Kasumi-1 (cell line): ENCODE measurements around the gene BBX.

ENCODE experiments used
- DNase-seq, 2 experiments: peaks; one replicate each; lab custom pipeline; 2025; lab: John Stamatoyannopoulos, UW

Gene BBX

DNA sequence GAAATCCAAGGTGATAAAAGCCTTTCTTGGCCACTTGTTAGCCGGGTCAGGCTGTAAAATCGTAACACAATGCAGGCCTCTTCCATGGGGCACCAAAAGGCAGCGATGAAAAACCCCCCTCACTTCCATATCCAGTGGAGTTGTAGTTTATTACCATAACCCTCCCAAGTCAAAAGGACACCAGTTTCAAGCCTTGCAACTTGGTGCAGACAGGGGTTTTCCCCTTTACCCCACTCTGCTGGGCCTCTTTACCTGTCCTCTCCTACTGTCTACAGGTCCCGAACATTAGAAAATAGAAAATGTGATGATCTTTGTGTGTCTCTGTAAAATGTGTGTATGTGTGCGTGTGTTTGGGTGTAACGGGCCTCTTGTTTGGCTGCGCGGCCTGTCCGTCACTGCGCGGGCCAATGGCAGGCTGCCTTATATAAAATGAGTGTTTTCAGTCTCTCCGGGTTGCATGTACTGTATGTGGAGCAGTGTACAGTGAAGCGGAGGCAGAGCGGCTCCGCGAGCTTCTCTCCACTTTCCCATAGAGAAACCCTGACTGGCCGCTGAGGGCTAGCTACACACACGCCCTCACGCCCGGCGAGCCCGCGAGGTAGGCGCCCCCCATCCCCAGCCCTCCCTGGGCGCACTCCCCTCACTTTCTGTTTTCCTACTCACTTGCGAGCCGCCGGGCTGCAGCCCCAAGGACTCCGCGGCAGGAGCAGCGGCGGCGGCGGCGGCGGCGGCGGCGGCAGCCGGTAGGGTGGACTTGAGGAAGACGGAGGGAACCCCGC is at the start of gene BBX:
BBX (plus strand) TSS at position 453 of the 779 bp plus-strand sequence. CDS start 187,499 bp downstream, outside the sequence.
- DNase-seq: peak; percentile 92 to 95

DNA sequence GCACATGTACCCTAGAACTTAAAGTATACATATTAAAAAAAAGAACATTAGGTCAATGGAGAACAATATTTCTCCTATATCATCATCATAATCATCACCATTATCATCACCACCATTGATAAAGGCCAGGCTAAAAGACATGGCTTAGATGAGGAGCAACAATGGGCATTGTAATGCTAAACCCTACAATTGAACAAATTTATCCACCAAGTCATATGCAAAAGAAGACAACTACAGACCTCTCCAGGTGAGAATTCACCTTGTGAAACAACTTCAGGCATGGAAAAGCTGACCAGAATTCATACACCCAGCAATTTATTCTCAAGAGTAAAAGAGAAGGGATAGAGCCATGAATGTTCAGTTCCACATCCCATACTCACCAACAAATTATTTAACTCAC is 46.3 kb upstream of the BBX start:
- no peak for DNase-seq

DNA sequence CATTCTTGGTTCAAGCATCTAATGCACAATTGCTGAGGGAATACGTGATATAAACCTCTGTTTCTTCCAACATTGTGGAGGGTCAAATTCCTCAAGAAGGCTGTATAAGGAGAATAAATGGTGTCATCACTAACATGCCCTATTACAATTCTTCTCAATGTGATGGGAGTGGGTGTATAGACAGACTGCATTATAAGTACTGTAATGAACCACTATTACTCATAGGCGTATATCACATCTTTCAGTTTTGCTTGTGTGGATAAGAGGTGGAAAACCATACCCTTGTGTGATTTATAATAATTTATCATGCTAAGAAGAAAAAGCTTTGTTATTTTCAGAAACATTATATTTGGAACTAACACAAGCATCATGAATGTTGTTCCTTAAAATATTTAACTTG is 35.3 kb upstream of the BBX start:
- no peak for DNase-seq

DNA sequence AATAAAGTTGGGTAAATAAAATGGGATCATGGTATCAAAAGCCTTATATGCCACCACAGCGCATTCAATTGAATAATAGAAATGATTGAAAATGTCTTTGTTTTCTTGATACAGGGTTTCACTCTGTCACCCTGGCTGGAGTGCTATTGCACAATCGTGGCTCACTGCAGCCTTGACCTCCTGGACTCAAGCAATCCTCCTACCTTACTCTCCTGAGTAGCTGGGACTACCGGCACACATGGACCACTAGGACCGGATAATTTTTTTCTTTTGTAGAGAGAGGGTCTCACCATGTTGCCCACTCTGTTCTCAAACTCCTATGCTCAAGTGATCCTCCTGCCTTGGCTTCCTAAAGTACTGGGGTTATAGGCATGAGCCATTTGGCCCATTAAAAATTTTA is 33.8 kb upstream of the BBX start:
- no peak for DNase-seq

DNA sequence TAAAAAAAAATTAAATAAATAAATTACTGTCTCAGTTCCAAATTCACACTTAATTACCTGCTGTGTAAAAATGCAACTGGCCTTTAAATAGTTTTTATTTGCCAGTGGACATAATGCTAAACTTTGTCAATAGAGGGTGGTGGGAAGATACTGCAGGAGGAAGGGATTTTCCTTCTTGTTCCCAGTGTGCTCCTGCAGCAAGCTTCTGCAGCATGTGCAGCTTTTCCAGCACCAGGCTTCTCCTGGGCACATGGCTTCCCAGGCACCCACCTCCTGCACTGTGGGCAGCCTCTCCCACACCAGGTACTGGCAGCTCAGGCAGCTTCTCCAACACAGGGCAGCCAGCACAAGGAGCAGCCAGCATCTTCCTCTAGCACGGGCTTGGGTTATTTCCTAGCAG is 29.6 kb upstream of the BBX start:
- DNase-seq: no peak

DNA sequence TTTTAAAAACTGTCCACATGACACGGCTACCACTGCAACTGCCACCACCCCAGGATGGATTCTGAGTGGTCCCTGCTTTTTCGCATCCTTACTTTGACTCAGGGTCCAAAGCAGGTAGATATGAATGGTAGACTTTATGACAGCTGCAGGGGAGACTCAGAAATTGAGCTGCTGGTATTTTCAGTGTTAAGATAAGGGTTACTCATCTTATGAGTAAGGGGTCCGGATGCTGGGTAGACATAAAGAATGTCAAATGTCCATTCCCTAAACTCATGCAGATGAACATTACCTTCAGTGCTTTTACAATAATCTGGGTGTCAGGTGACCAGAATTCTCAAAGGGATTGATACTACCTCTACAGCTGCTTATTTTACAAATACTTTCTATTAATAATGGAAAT is 25.9 kb upstream of the BBX start:
- no peak for DNase-seq

DNA sequence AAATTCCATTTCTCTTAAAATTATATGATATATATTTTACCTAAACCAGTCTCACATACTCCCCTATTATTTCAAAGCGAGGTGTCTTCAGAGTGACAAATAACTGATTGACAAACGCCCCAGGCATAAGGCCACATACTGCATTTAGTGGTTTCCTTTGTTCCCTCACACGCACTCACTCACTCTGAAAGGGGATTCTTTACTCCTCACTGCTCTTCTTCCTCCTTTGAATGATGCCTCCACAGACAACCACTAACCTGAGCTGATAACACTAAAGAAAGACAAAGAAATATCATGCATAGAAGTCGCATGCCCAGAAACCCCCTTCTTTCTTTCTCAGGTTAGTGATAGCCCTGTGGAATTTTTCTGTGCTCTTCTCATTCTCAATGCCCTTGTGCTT is 24.1 kb upstream of the BBX start:
- DNase-seq: no peak

DNA sequence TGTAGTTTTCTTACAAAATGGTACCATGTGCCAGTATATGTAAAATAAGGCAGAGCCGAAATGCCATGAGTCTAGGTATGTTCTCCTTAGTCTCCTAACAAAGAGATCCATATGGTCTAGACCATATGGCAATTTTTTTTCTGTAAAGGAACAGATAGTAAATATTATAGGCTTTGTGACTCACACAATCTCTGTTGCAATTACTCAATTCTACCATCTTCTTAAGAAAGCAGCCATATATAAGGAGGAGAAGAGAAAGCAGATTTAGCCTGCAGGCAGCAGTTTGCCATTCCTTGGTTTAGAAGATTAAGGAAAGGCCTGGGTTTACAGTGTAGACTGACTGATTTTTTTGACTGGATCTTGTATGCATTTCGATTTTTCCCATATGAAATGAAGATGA is 16.3 kb upstream of the BBX start:
- no peak for DNase-seq

DNA sequence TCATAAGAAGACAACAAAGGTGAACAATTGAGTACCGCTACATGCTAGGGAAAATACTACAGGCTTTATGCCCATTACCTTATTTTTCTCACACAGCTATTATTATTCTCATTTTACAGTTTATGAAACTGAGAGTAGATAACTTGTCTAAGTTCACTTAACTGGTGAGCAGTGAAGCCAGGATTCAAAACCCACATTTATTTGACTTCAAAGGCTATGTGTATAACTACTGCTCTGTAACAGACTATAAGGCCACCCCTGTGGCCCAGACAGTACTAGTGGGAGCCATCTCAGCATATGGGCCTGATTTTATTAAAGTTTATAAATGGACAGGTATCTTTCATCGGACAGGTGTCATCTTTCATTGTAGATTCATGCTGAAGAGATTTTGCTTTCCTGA is 14.4 kb upstream of the BBX start:
- no peak for DNase-seq

DNA sequence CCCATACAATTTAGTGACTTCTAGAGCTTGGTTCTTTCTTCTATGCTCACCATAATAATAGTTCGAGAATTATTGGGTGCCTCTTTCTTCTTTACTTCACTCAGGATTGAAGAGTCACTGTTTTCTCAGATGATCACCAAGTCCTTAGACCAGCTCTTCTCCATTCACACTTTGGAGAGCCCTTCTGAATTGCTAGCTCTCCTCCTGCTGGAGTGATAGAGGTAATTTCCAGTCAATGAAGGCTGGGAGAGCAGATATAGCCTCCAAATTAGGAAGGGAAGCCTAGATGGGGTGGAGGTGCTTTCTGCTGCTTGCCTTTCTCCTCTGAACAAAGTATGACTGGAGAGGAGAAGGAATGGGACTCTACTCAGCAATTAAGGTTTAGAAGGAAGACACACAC is 10.7 kb upstream of the BBX start:
- DNase-seq: no peak

DNA sequence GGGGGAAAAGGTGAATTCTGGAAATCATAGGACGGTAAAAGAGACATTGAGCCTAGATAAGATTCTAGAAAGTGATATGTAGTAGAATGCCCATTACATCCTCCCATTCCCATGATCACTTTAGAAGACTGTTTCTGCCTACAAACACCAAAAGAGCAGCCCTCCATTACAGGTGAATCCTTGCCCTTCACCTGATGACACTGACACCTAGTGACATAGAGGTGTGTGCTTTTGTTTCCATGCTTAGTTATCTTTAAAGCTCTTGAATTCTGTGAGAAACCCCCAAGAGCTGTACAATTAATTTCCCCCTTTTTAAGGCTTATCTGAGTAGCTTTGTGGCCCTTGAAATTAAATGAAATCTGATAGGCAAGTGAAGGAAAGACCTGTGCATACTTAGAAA is 8.3 kb upstream of the BBX start:
- no peak for DNase-seq

DNA sequence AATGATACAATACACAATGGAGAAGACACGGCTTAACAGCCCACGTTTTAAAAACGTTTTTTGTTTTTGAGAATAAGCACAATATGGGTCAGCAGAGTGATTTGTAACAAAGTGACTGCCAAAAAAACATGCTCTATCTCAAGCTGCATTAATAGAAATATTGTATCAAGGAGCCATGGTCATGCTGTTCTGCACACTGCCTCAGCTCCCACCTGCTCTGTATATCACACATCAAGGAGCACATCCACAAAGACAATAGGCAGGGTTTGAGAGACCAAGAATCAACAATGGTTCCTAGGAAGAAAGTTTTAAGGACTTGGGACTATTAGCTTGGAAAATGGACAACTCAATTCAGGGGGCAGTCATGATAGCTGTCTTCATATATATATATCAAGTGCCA is 6.3 kb upstream of the BBX start:
- no peak for DNase-seq

DNA sequence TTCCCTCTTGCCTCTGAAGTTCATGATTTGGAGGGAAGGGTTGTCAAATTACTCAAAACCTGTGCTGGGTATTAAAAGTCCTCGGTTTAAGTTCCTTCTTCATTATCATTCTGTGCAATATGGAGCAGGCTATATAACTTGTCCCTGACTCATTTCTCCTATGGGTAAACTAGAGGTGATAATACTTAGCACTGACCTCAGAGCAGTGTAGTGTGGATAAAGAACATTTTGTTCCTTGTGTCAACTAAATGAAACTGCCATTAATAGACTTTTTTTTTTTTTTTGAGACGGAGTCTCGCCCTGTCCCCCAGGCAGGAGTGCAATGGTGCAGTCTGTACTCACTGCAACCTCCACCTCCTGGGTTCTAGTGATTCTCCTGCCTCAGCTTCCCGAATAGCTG is 2.2 kb upstream of the BBX start:
- no peak for DNase-seq

DNA sequence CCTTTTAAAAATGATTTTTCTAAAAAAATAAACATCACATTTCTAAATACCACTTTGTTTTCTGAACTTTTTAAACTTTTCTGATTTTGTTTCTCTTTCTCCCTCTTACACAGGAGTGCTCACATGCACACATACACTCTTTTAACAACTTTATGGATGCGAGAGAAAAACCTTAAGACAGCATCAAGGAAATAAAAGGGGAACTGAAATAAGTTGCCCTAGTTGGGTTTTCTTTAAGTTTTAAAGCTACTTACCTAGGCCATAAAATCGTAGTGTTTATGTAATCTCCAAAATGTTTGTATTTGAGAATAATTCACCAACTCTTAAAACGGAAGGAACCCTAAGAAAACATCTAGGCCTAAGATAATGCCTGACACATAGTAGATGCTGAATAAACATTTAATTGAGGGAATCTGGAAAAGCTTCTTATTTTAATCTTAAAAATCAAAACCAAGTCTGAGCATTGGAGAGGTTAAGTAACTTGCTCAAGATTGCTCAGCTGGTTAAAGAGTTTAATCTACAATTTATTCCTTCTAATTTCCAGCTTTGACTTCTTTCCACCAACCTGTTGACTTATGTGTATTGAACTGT is 1.2 kb upstream of the BBX start:
- no peak for DNase-seq

DNA sequence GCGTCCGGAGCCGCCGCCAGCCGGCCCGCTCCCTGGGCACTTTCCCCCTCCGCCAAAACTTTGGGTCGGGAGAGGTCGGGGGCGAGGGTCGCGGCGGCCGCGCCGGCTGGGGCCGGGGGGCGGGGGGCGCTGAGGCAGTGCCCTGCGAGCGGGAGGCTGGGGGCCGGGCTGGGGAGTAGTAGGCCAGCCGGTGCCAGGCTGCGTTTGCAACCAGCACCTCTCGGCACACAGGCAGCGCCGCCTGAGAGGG is 452 bp downstream of the BBX start:
- no peak for DNase-seq

DNA sequence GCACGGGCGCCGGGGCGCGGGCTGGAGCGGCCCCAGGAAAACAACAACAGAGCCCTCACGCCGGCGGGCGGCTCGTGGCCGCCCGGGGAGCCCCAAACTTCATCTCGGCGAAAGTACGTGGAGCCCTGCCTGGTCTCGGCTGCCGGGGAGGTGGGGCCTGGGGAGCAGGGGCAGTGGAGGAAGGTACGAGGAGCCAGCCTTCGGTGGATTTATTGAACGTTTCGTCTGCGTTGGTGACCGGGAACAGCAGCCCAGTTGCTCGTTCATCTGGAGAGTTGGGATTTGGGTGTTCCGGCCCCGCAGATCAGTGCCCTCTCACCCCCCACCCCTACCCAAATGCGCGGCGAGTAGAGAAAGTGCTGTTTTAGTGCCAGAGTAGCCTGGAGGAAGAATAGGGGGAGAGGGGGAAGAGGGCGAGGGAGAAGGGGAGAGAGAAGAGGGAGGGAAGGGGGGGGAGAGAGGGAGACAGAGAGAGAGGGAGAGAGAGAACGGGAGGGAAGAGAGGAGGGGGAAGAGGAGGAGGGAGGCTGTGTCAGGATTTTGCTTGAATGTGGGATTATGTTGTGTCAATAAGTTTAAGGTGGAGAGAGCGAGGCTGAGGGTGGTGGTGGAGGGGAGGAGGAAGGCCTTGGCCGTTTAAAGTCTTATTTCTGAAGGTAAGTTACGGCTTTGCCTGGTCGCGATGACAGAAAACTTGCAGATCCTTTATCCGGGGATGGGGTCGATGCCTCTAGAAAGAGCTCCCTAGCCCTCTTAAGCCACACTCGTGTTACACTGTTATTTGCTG is 970 bp downstream of the BBX start:
- DNase-seq: peak; percentile 49 to 77

DNA sequence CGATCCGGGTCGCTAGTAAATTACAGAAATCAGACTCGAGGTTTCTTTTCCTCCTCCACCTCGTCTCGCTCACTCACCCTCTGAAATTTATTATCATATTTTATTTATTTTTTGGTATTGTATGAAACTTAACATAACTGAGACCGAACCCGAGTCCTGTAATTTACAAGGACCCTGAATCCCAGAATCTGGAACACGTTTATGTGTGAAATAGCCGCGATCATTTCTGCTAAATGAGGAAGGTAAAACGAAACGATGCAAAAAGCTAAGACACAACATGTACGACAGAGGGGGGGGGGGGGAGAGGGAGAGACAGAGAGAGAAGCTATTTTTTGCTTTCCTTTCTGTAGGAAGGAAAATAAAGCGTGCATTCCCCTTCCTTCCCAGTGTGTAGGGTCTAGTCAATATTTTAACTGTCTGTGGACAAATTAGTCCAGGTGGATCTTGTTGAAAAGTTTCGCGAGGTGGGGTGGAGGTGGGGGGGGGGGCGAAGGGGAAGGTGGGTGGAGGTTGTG is 1.6 kb downstream of the BBX start:
- DNase-seq: peak; percentile 31 to 33

DNA sequence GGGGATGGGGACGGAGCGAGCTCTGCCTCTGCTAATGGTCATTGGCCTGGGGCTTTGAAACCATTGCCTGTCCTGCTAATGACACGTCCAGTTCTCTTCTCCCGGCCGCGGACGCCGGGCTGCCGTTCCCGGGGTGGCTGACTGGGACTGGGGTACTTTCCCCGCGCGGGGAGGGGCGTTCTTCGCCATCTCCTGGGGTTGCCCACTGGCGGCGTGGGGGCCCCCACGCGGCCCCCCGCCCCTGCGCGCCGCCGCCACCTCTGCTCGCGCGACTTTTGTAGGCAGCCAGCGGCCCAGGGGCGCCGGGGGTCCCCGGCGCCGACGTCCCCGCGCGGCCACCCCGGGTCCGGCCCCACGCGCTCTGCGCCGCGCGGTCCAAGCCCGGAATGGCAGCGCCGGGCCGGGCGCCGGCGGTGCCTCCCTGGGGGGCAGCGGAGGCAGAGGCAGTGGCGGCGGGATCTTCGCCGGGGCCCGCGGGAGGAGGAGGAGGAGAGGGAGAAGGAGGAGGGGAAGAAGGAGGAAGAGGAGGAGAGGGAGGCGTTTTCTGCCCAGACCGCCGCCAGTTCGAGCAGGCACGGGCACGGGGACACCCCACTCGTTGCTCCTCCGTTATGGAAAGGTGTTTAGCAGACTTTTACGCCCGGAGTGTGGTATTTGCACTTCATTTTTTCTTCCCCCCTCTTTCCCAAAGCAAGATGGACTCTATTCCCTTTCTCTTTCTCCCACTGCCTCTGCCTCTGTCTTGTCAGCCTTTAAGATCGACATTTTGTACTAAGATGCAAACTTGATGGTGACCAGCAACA is 2.3 kb downstream of the BBX start:
- peak; percentile 29 to 46 for DNase-seq

DNA sequence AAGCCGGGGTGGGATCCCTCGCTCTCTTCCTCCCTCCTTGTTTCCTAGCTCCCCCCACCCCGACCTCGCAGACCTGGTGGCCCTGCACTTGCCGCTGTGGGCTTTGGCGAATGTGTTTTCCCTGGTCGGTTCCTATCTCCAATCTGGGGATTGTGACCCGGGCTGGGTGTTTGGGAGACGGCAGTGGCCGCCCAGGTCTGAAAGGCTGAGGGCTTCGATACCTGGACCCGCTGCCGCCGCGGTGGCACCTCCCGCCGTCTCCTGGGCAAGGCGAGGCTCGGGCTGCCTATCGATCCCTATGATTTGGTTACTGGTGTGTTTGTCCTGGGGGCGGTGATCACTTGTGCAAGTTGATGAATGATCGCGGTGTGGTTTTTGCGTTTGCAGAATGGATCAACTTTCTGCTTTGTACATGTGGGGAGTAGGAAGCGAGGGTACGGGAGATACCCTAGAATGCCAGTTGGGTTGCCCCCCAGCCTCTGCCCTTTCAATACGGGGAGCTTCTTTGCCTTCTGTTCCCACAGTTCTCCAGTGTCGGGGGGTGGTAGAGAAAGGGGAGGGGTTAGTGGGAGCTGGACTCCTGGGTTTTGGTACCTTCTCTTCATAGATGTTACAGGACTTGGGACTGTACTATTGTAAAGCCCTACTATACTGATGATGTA is 3.0 kb downstream of the BBX start:
- DNase-seq: peak; percentile 29 to 46

DNA sequence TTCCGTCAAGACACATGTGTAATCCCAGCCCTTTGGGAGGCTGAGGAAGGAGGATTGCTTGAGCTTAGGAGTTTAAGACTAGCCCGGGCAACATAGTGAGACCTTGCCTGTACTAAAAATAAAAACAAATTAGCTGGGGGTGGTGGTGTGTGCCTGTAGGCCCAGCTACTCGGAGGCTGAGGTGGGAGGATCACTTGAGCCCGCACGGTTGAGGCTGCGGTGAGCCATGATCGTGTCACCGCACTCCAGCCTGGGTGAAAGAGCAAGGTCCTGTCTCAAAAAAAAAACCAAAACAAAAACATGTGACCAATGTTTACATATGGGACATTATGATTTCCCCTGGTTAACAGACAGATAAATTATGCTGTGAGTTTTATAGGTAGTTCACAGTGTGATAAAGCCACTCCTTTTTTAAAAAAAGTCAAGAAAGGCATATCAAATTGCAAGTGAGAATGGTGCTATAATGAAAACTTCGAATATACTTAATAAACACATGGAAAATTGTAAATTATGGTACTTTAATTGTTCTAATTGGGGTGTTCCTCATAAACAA is 9.2 kb downstream of the BBX start:
- DNase-seq: no peak

DNA sequence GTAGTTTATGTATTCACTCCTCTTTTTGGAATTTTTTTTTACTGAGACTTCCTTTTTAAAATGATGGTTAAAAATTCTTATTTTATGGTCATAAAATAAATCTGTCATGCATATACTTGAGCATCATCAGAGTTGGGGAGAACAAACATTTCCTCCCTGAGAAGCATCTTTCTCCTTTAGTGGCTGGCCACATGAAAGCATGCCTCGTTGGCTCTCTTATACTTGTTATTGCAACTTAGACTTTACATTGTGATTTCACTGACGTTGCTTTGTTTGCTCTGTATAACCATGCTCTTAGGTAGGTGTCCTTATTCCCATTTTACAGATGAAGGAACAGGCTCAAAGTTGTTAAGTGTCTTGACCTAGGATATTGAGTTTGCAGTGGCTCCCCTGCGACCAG is 18.1 kb downstream of the BBX start:
- no peak for DNase-seq

DNA sequence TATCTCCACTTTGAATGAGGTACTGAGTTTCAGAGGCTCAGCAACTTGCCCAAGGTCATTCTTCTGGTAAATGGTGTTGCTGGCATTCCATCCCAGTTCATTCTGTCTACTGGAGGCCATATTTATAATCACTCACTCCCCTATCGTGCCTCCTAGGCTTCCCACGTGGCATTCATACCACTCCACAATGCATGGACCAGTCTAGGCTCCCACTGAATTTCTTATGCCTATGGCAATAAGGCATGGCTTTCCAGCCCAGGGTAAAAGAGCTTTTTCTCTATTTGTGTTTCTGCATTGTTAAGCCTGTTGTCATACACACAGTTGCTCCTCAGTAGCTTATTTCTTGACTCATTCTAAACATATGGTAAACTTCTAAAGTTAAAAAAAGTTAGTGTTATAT is 19.9 kb downstream of the BBX start:
- no peak for DNase-seq
